DMS79 treated with DMSO at 0.1 percent for 48 hours (cell line): ENCODE results near the gene CX3CL1.
A peak's percentile ranks its signal among the peaks of the same experiment; 100 is the strongest.
"Not testable (repeated sequence)": the region's sequence is repeated elsewhere in the genome, so short reads cannot be mapped to it uniquely, and the experiment has no call there.

Experiments
- DNase-seq: peaks from one replicate; lab custom pipeline; 2025; lab: John Stamatoyannopoulos, UW

CX3CL1 gene

GRCh38 chr16:57357330-57358085 is 14.8 kb upstream of the CX3CL1 start:
- no peak for DNase-seq

DNA sequence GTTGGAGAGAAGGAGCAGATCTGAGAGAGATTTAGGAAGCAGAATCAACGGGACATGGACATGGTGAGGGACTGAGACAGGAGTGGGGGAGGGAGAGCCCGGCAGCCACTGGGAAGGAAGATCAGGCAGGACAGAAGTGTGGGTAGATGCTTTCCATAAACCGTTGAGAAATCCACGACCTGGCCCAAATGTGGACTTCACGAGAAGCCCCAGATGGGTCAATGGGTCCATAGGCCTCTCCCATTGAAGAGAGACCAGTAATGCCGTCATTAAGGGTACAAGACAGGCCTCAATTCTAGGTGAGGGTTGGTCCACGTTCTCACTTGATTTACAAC is 14.2 kb upstream of the CX3CL1 start:
- DNase-seq: no peak

DNA sequence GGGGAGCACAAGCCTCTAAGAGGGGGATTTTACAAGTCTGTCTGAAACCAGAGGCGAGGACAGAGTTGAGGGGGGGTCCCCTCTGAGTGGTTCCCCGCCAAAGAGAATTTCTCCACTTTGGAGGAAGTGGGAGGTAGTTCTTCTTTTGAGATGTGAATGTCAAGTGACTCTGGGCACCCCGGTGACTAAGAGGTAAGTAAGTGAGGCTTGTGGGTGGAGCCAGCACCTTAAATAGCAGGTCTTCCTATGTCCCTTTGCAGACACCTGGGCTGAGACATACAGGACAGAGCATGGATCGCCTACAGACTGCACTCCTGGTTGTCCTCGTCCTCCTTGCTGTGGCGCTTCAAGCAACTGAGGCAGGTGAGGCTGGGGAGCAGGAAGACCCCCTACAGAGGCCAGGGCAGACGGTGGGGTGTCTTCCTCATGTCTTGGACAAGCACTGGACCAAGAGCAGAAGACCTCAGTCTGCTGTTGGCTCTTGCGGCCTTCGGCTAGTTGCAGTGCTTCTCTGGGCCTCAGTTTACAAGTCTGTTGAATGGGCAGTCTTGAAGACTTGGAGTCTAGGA is 13.7 kb upstream of the CX3CL1 start, which contains the start of gene CCL22:
Gene CCL22, plus strand, starts transcription at position 257 of the 569 bp plus-strand sequence. Its CDS starts 34 bp downstream, at position 291.
- DNase-seq: no peak

DNA sequence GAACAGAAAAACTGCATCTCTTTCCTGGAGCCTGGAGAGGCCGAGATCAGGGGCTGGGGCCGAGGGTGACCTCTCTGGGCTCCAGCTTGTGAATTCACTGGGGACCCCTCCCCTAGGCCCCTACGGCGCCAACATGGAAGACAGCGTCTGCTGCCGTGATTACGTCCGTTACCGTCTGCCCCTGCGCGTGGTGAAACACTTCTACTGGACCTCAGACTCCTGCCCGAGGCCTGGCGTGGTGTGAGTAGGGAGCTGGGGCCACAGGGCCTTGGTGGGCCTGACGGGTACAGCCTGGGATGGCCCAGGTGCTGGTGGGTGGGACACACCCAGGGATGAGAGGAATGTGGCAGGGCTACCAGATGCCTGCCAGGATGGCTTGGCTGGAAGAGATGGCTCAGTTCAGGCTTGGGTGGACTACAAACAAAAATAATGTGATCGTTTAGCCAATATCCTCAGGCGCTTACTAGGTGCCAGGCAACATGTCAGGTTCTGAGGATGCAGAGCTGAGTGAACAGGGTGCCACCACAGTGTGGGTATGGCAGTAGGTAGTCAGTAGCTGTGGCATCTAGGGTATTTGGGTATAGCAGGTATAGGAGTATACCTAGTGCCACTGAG is 11.9 kb upstream of the CX3CL1 start:
- DNase-seq: no peak

DNA sequence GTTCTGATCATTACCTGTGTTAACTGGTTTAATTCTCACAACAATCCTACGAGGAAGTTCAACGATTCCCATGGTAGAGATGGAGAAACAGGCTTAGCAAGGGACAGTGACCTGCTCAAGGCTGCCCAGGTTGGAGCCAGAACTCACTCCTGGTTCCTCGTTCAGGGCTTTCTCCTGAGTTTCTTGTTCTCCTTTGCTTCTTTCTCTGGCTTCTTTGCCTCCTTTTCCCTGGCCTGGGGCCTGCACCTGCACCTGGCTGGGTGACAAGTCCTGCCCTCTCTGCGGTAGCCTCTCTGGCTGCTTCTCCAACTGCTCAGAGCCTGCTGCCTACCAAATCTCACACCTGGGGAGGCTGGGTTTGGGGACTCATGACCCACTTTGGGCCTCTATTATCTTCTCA is 10.9 kb upstream of the CX3CL1 start:
- peak; percentile 44 for DNase-seq

GRCh38 chr16:57364143-57364542 is 8.1 kb upstream of the CX3CL1 start:
- DNase-seq: no peak

DNA sequence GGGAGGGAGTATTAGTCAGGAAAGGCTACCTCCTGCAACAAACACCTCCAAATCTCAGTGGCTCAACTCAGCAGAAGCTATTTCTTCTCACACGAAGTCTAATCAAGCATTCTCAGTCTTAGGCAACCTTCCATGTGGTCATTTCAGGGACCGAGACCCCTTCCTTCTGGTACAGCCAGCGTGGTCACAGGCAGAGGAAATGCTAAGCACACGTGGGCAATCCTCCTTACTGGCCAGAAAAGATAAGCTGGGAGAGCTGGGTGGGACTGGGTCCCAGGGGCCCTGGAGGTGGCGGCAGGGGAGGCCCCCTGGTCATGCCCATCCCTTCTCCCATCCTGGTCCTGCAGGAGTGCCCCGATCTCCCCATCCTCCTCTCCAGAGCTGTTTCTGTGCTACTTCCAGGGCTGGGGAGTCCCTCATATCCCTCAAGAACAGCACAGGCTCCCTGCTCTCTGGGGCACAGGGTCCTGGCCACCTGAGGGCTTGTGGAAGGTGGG is 5.7 kb upstream of the CX3CL1 start:
- DNase-seq: no peak

GRCh38 chr16:57367116-57367752 is 5.1 kb upstream of the CX3CL1 start:
- DNase-seq: peak; percentile 36

- DNase-seq: no peak
These were observed 557 bp upstream of the CX3CL1 start for GRCh38 chr16:57371494-57372371.

GRCh38 chr16:57373117-57373947 is 1.0 kb downstream of the CX3CL1 start:
- no peak for DNase-seq

DNA sequence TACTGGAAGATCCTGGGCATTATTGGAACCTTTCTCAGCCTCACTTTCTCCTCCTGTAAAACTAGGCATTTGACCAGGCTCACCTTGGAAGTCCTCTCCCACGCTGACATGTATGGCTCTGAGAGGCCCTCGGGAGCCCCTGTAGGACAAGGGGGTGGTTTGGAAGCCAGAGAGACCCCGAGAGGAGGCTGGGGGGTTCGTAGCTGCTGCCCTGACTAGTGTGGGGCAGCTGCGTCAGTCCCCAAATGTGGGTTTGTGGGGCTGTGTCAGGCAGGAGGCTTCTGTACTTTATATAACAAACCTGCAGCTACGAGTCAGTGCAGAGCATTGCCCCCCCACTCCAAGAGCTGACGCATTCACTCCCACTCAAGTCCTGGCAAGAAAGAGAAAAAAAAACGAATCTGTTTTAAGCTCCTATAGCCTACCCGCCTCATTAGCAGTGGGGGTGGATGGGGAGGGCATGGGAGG is 1.8 kb downstream of the CX3CL1 start:
- peak; percentile 8 for DNase-seq

GRCh38 chr16:57374925-57375465 is 2.7 kb downstream of the CX3CL1 start:
- DNase-seq: not testable (repeated sequence)

DNA sequence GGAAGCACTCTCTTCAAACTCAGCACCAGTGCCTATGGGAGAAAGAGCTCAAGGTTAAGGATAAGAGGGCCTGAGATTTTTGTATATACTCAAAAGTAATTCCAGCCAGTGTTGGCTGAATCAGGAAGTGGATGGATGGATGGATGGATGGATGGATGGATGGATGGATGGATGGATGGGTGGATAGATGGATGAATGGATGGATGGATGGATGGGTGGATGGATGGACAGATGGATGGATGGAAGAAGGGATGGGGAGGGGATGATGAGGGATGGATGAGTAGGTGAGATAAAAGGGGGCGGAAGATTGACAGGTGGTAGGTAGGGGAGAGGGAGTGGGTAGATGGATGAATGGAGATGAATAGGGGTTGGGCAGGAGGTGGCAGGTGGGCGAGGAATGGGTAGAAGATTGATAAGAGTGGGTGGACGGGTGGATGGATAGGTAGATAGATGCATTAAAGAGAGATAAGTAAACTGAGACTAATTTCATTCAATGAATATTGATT is 4.1 kb downstream of the CX3CL1 start:
- DNase-seq: no peak

DNA sequence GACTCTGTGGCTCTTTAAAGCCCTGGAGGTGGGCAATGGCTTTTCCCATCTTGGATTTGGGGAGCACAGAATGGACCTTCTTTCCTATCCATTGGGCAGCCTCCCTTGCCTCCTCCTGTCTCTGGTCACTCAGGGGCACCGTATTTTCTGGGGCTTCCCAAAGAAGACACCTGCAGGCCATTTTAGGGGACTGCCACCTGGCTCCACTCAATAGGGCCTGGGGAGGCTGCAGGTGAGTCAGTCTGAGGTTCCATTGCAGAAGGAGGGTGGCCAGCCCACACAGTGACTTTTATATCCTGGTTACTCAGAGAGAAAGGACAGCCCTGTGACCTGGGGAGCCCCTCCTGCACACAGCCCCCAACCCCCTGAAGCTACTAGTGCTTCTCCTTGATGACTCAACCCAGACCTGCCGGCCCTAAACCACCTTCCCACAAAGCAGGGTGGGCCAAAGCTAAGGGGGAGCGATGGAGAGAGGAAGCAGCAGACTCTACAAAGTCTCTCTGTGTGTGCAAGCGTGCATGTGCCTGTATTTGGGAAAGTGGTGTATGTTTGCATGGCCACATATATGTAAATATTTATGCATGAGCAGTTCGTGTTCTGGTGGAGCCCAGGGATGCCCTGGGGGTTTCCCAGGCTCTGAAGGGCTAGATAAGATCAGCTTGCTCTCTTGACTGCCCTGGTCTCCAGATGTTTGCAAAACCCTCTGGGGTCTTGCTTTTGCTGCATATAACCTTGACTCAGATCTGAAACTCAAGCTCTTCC is 5.0 kb downstream of the CX3CL1 start:
- DNase-seq: peak; percentile 29

DNA sequence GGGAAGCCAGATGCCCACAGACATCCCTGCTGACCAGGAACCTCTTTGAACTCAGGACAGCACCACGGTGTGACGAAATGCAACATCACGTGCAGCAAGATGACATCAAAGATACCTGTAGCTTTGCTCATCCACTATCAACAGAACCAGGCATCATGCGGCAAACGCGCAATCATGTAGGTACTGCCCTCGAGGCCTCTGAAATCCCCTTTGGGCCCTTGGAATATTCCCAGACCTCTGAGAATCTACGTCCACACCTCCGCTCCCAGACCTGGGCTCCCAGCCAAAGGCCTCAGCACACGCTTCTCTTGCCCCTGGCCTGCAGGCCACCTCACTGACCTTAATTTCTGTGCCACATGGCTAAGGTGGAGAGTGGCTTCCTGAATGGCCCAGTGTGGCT is 7.3 kb downstream of the CX3CL1 start:
- no peak for DNase-seq

DNA sequence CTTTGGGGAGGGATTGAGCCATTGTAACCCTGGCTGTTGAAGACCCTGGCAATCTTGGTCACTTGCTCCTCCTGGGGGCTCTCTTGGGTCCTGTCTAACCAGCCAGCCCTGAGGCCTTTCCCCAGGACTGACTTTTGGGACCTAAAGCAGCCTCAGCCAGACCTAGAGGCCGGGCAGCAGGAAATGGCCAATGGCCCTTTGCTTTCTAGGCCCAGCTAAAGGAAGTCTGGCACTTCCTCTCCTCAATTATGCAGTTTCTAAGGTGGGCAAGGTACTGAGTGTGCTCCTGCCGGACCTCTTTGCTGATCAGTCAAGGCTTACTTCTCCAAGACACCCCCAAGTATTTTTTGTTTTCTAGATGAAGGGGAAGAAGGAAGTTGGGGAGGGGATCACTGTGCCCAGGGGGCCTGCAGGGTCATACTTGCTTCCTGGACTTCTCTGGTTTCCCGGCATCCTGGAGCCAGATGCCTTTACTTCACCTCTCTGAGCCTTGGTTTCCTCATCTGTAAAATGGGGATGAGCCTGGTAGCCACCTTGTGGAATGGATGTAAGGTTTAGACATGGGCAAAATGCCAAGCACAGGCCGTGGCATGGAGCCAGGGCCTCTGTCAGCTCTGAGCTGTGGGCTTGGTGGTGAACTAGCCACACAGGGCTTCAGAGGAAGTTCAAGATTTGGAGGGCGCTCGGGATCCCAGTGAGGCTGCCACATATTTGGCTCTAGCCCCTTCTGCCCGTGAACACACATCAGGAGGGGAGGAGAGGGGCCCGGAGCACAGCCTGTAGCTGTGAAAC is 8.6 kb downstream of the CX3CL1 start:
- no peak for DNase-seq

- DNase-seq: no peak
These were observed 9.7 kb downstream of the CX3CL1 start for GRCh38 chr16:57381791-57382534.
